ENCODE results near the gene EFNB2. TPM values are rescaled to one million over a fixed set of nuclear protein-coding genes. Genes with fewer than 3 reads are reported as not detected.

Gene EFNB2
- polyA plus RNA-seq, 3 donors, result not detected

- no peak for DNase-seq
- Mint-ChIP-seq H3K9me3 (peaks cover 0 to 3% (median 0%) of the 10 kb centered on the region in 7 donors), H3K36me3 (no peaks in the 10 kb centered on the region), H3K4me1 (peaks cover 14% of the 10 kb centered on the region), H3K4me3 (no peak overlapping the region), H3K27me3 (ENCODE audit: low read depth in 3 of 3) (peaks cover 41 to 66% (median 47%) of the 10 kb centered on the region in 3 donors), H3K27ac (no peak overlapping the region)
- H2AFZ ChIP-seq (ENCODE audit: insufficient read depth, low read depth, low read length, poor library complexity, severe bottlenecking), result no peak overlapping the region
- no peaks in the 10 kb centered on the region for H3K36me3 ChIP-seq (replicated peaks in 1 of 2; ENCODE audit: control insufficient read depth in 1 of 2, insufficient read depth in 2 of 2, low read length in 2 of 2)
- no peak overlapping the region for H3K9ac ChIP-seq (ENCODE audit: insufficient read depth, low read length, poor library complexity, severe bottlenecking)
- H4K20me1 ChIP-seq (ENCODE audit: insufficient read depth, low read length), result no peaks in the 10 kb centered on the region
- no peak for TF ChIP-seq CTCF (IDR thresholded peaks at IDR 0.05)
- intact Hi-C loops (cut with micrococcal nuclease), result no loop called here
- no peak overlapping the region for H3K4me3 ChIP-seq (replicated peaks in 1 of 3; ENCODE audit: low read depth in 2 of 3, low read length in 3 of 3)
- H3K4me1 ChIP-seq (ENCODE audit: control insufficient read depth in 1 of 2, insufficient read depth in 2 of 2, low read length in 2 of 2), result peaks cover 7 to 8% of the 10 kb centered on the region in 2 donors
- peaks cover 36 to 60% of the 10 kb centered on the region in 2 donors for H3K27me3 ChIP-seq (ENCODE audit: control insufficient read depth in 2 of 2, insufficient read depth in 2 of 2, low read length in 2 of 2)
- no peak overlapping the region for H3K27ac ChIP-seq (ENCODE audit: low read depth in 1 of 2, low read length in 2 of 2)
- H3K9me3 ChIP-seq (replicated peaks in 1 of 2; ENCODE audit: control insufficient read depth in 1 of 2, insufficient read depth in 1 of 2, low read length in 2 of 2), result no peaks in the 10 kb centered on the region
- no CpG with 5 or more reads among the region's 2 CpGs for WGBS (ENCODE audit: insufficient coverage)
- H3K79me2 ChIP-seq (ENCODE audit: insufficient read depth, low read length), result no peaks in the 10 kb centered on the region
- no peak overlapping the region for H3K4me2 ChIP-seq (replicated peaks; ENCODE audit: extremely low read depth, low read length, poor library complexity, severe bottlenecking)
Observed at GRCh38 chr13:106488686-106489085, 46.8 kb downstream of the EFNB2 start.

DNA sequence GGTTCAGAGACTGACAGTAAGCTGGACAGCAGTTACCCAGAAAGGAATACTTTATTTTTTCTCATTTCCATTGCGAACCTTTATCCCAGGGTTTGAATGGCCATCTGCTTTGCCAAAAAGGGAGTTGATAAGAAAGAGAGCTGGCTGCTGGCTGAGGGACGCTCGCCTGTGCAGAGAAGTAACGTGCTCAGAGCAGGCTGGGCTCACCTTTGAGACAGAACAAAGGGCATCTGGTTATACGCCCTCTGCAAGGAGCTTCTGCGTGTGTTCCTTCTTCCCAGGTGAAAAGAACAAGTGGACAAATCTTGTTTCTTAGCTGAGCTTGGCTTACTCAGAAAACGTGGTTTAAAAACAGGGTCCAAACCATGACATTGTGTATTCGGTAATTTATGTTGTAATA, 47.4 kb downstream of the EFNB2 start:
- Mint-ChIP-seq H3K4me1 (peaks cover 8% of the 10 kb centered on the region), H3K4me3 (no peak overlapping the region), H3K36me3 (no peaks in the 10 kb centered on the region), H3K27me3 (ENCODE audit: low read depth in 3 of 3) (peaks cover 40 to 60% (median 42%) of the 10 kb centered on the region in 3 donors), H3K9me3 (peaks cover 0 to 2% (median 0%) of the 10 kb centered on the region in 7 donors), H3K27ac (no peak overlapping the region)
- Histone ChIP-seq H4K20me1 (ENCODE audit: insufficient read depth, low read length) (no peaks in the 10 kb centered on the region), H2AFZ (ENCODE audit: insufficient read depth, low read depth, low read length, poor library complexity, severe bottlenecking) (no peak overlapping the region), H3K4me2 (replicated peaks; ENCODE audit: extremely low read depth, low read length, poor library complexity, severe bottlenecking) (no peak overlapping the region), H3K4me3 (replicated peaks in 1 of 3; ENCODE audit: low read depth in 2 of 3, low read length in 3 of 3) (no peak overlapping the region), H3K9me3 (replicated peaks in 1 of 2; ENCODE audit: control insufficient read depth in 1 of 2, insufficient read depth in 1 of 2, low read length in 2 of 2) (no peaks in the 10 kb centered on the region), H3K4me1 (ENCODE audit: control insufficient read depth in 1 of 2, insufficient read depth in 2 of 2, low read length in 2 of 2) (peaks cover 1 to 2% of the 10 kb centered on the region in 2 donors), H3K27me3 (ENCODE audit: control insufficient read depth in 2 of 2, insufficient read depth in 2 of 2, low read length in 2 of 2) (peaks cover 36 to 60% of the 10 kb centered on the region in 2 donors), H3K9ac (ENCODE audit: insufficient read depth, low read length, poor library complexity, severe bottlenecking) (no peak overlapping the region), H3K27ac (ENCODE audit: low read depth in 1 of 2, low read length in 2 of 2) (no peak overlapping the region), H3K36me3 (replicated peaks in 1 of 2; ENCODE audit: control insufficient read depth in 1 of 2, insufficient read depth in 2 of 2, low read length in 2 of 2) (no peaks in the 10 kb centered on the region), H3K79me2 (ENCODE audit: insufficient read depth, low read length) (no peaks in the 10 kb centered on the region)
- 78% methylated on average over 7 of the region's 8 CpGs for WGBS (ENCODE audit: insufficient coverage)
- DNase-seq, result no peak
- TF ChIP-seq CTCF (IDR thresholded peaks at IDR 0.05), result no peak
- intact Hi-C loops (cut with micrococcal nuclease), result no loop called here

All from CD14-positive monocyte (primary cell).